ENCODE data around the gene TMEM123.

DNA sequence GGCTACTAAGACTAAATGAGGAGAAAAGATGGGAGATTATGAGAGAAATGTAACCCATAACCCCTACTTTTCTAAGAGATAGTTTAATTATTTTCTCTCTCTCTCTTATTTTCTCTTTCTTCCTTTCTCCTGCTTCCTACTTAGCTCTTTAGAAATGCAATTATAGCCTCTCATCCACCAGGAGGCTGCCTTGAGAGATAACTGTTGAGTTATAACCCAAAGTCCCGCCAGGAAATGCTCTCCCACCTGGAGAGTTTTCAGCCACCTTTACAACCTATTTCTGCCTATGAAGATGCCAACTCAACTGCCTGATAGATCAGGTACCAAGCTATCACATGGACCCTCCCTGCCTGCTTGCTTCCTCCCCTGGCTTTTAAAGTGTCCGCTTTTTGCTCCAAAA, 34.0 kb upstream of the TMEM123 start:
- TF ChIP-seq, protein P1, sequence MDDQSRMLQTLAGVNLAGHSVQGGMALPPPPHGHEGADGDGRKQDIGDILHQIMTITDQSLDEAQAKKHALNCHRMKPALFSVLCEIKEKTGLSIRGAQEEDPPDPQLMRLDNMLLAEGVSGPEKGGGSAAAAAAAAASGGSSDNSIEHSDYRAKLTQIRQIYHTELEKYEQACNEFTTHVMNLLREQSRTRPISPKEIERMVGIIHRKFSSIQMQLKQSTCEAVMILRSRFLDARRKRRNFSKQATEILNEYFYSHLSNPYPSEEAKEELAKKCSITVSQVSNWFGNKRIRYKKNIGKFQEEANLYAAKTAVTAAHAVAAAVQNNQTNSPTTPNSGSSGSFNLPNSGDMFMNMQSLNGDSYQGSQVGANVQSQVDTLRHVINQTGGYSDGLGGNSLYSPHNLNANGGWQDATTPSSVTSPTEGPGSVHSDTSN (IDR thresholded peaks at IDR 0.05; ENCODE audit: insufficient replicate concordance, low read depth, low read length) = no peak
- TF ChIP-seq ETV6 (conservative IDR thresholded peaks at IDR 0.05 in 1 of 2, IDR thresholded peaks at IDR 0.05 in 1 of 2; ENCODE audit: borderline replicate concordance in 1 of 2, low read depth in 1 of 2) = no peak

Data from GM12878 (cell line).